Melanocyte of skin (primary cell): ENCODE results near the gene SGCG. TPM values are rescaled to one million over a fixed set of nuclear protein-coding genes. Genes with fewer than 3 reads are reported as not detected.

Source experiments
- small RNA-seq, 2 donors: library from RNA; depleted of rRNA; stranded (forward); fragments of <200 nt; gene quantifications; one replicate each; pipeline ENCODE3, GENCODE V24; 2012
- total RNA-seq, 2 donors: library from RNA; depleted of rRNA; stranded (reverse); fragments of >200 nt; gene quantifications; 2 replicates each; pipeline ENCODE4 v1.2.3, GENCODE V29; 2012

Gene SGCG
- total RNA-seq, result not detected

GRCh38 chr13:23180711-23181110, at the start of gene SGCG:
TSS of gene SGCG (plus strand) at chr13:23180979. CDS start at chr13:23203695, 22,716 bp downstream.

Small RNA genes lying within 50 kb of the gene (small RNA-seq; reads per million reads assigned to genes)
- gene RNU6-58P (0 reads per million in 2 donors), gene RNY3P4 (0 to 0.06 reads per million in 2 donors)
